Measurements from ENCODE around the gene PNMA1.
A peak's percentile ranks its signal among the peaks of the same experiment; 100 is the strongest.

PNMA1 gene

GRCh38 chr14:73736842-73737241, 22.7 kb upstream of the PNMA1 start:
- no peak for DNase-seq

DNA sequence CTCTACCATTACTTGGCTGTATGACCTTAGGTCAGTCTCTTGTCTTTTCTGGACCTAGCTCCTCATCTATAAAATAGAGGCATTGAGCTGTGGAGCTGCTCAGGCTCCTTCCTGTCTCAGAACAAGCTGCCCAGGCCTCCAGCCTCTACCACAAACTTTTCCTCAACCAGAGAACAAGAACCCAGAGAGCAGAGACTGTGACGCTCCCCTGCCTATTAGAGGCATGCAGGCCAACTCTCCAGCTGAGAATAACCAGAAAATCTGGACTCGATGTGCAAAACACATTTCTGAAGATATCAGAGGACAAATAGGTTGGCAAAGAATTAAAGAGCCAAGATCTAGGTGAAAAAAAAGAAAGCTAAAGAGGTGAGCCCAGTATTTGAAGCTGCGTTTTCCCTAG, 17.8 kb upstream of the PNMA1 start:
- no peak for DNase-seq

DNA sequence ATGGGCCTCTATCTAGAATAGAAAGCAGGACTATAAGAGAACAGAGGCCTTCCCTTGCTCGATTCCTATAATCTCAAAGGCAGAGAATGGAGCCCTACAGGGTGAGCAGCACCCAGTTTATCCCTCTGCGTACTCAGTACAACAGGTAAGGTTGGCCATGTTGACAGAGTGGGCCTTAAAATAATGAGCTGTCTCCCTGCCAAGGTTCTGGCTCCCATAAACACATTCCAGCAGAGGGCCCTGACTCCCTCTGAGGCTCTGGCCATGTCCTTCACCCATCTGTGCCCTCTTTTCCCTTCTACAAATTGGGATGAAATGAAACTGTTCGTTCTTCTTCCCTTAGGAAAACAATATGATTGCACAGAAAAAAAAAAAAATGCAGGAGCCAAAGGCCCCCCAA, 16.9 kb upstream of the PNMA1 start:
- no peak for DNase-seq

DNA sequence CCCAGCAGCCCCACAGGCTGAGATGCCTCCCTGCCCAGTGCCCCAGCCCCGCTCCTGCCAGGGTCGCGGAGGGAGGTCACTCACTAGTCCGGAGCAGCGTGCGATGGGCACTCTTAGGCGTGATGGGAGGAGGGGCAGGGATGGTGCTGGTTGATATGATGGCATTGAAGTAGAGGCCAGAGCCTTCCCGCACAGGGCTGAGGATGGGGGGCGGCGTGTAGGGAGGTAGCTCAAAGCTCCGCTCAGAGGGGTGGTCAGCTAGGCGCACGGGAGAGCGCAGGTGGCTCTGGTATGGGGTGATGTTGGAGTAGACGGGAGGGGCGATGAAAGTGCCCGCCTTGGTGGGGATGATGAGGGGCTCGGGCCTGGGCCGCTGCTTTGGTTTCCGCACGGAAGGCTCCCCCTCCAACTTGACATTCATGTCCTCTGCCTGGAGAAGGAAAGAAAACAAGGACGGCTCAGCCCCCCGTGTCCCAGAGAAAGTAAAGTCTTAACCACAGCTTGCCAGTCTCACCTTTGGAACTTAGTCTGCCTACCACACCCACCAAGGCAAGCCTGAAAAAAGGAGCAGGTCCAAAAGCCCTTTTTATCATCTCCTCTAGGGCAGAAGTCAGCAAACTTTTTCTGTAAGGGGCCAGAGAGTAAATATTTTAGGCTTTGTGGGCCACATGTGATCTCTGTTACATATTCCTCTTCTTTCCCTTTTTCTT, 15.5 kb upstream of the PNMA1 start:
- no peak for DNase-seq

- DNase-seq: peak; percentile 40
Measured at GRCh38 chr14:73728717-73729330, 14.6 kb upstream of the PNMA1 start.

DNA sequence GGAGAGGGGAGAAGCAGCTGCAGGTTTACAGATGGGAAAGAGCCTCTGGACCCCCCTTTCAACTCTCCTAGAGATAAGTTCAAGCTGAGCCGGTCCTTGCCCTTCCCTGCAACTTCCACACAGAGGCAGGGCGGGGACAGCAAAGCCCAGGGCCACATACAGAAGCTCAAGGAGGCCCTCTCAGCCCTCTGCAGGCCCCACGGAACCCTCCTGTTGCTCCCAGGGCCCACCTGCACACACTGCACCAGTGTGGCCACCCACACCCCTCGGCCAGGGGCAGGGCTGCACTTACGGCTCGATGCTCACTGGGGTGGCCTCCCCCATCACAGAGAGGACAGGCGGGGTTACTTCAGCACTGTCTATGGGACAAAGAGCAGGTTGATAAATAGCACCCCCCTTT, 13.0 kb upstream of the PNMA1 start:
- no peak for DNase-seq

GRCh38 chr14:73726025-73726961, 12.1 kb upstream of the PNMA1 start:
- no peak for DNase-seq

- no peak for DNase-seq
Measured at GRCh38 chr14:73725116-73726024, 11.2 kb upstream of the PNMA1 start.

- no peak for DNase-seq
Measured at GRCh38 chr14:73724696-73725095, 10.5 kb upstream of the PNMA1 start.

GRCh38 chr14:73723797-73724661, 9.8 kb upstream of the PNMA1 start:
- no peak for DNase-seq

- DNase-seq: no peak
Measured at GRCh38 chr14:73723406-73723796, 9.2 kb upstream of the PNMA1 start.

- DNase-seq: no peak
Measured at GRCh38 chr14:73722581-73722980, 8.4 kb upstream of the PNMA1 start.

- DNase-seq: no peak
Measured at GRCh38 chr14:73721101-73721821, 7.1 kb upstream of the PNMA1 start.

DNA sequence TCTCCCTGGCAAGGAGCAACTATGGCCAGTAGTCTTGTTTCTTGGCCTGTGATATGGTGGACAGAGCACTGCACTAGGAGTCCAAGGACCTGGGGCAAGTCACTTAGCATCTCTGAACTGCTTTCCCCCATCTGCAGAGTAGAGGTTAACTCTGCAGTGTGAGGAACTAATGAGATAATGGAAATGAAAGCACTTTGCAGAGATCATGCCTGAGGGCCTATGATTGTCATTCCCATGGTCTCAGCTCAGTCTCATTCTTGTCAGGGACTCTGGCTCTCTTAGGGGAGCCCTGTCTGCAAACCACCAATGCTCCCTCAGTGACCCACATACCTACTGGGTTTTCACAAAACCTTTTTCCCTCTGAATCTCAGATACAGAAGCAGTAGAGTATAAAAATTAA, 6.5 kb upstream of the PNMA1 start:
- DNase-seq: no peak

DNA sequence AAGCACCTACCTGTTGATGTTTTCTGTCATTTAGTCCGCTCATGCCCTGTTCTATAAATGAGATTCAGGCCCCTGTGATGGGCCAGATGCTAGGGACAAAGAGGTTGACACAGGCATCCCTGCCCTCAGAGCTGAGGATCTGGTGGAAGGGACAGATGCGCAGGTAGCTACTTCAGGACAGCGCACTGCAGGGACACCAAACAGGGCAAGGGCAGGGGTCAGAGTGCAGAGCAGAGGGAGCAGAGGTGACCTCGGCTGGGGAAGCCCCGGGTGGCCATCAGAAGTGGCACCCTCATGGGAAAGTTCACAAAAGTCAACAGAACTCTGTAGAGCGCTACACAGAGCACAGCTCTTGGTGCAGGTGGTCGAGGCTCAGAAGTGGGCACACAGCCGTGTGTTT, 5.6 kb upstream of the PNMA1 start:
- DNase-seq: no peak

- DNase-seq: no peak
Measured at GRCh38 chr14:73719361-73719760, 5.2 kb upstream of the PNMA1 start.

GRCh38 chr14:73718418-73719251, 4.5 kb upstream of the PNMA1 start:
- no peak for DNase-seq

- DNase-seq: no peak
Measured at GRCh38 chr14:73717711-73718417, 3.7 kb upstream of the PNMA1 start.

DNA sequence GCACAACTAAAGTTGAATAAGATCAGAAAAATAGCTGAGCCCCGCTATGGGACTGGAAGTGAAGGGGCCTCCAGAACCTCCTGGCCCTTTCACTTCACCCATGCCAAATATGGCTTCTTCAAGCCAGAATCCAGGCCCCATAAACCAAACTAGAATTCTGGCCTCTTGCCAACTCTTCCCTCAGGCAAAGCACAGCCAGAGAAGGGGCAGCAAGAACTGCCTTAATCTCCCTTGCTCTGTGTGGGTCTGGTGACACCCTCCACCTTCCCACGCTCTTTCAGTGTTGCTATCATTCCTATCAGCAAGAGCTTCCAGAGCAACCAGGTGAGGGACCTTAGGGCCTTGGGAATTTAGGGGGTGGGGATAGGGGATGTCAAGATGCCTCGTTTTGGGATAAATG, 3.1 kb upstream of the PNMA1 start:
- DNase-seq: no peak

All from NCI-H774 (cell line).